HepG2 (cell line): ENCODE data around the gene TRIO. TPM values are rescaled to one million over a fixed set of nuclear protein-coding genes. Genes with fewer than 3 reads are reported as not detected.

Experiments used
- AHR ChIP-seq: IDR thresholded peaks from 2 replicates; pipeline ENCODE4 v1.6.1; 2018; ENCODE audit warnings: missing genetic modification reagents, missing compliant biosample characterization
- ELF3 ChIP-seq: IDR thresholded peaks from 2 replicates; pipeline ENCODE4 v1.6.1; 2016; ENCODE audit warnings: missing genetic modification reagents, missing compliant biosample characterization
- EP300 ChIP-seq, 3 experiments: sonication (generic) in 1 of 3; formaldehyde crosslinking in 1 of 3; IDR thresholded peaks; 2 replicates each; pipeline versions ENCODE4 v1.5.1 to v1.6.1; 2011 to 2020; ENCODE audit warnings: low read depth in 2 of 3, low read length in 2 of 3, borderline replicate concordance in 1 of 3, improper control_type of control experiment in 1 of 3, mild to moderate bottlenecking in 1 of 3, missing genetic modification reagents in 1 of 3, moderate library complexity in 1 of 3
- FOXJ3 ChIP-seq: sonication (generic); formaldehyde crosslinking; IDR thresholded peaks from 2 replicates; pipeline ENCODE4 v1.4.0; 2020; ENCODE audit warnings: missing genetic modification reagents, mild to moderate bottlenecking, borderline replicate concordance
- HBP1 ChIP-seq: IDR thresholded peaks from 2 replicates; pipeline ENCODE4 v1.6.1; 2016; ENCODE audit warnings: low read depth, control low read depth
- HNRNPH1 ChIP-seq: fragments of 200-400 bp; formaldehyde crosslinking; optimal IDR thresholded peaks from 2 replicates; pipeline ENCODE3; 2017; ENCODE audit warnings: mild to moderate bottlenecking, low read depth, low read length
- JARID2 ChIP-seq: sonication (generic); formaldehyde crosslinking; IDR thresholded peaks from 2 replicates; pipeline ENCODE4 v1.8.1; 2023; ENCODE audit warnings: missing genetic modification reagents, inconsistent platforms; ENCODE audit not compliant: insufficient replicate concordance
- NFYC ChIP-seq: IDR thresholded peaks from 2 replicates; pipeline ENCODE4 v1.6.1; 2016; ENCODE audit warnings: missing genetic modification reagents, missing compliant biosample characterization
- PRDM15 ChIP-seq: sonication (generic); formaldehyde crosslinking; IDR thresholded peaks from 2 replicates; pipeline ENCODE4 v1.4.0; 2020; ENCODE audit warnings: missing genetic modification reagents
- TCF7 ChIP-seq: sonication (generic); IDR thresholded peaks from 2 replicates; pipeline ENCODE4 v1.6.1; 2016; ENCODE audit warnings: antibody characterized with exemption, low read depth
- TEF ChIP-seq: sonication (generic); formaldehyde crosslinking; IDR thresholded peaks from 2 replicates; pipeline ENCODE4 v1.5.0; 2020; ENCODE audit warnings: missing genetic modification reagents
- XRCC5 ChIP-seq: fragments of 200-400 bp; formaldehyde crosslinking; optimal IDR thresholded peaks from 2 replicates; pipeline ENCODE3; 2017; ENCODE audit warnings: mild to moderate bottlenecking, low read length
- YEATS2 ChIP-seq: sonication (generic); formaldehyde crosslinking; IDR thresholded peaks from 2 replicates; pipeline ENCODE4 v1.4.0; 2020; ENCODE audit warnings: missing genetic modification reagents, borderline replicate concordance
- ZFP1 ChIP-seq: IDR thresholded peaks from 2 replicates; pipeline ENCODE4 v1.6.1; 2016
- ZFP91 ChIP-seq: sonication (generic); formaldehyde crosslinking; IDR thresholded peaks from 2 replicates; pipeline ENCODE4 v1.9.0; 2022; ENCODE audit warnings: missing genetic modification reagents, mild to moderate bottlenecking, borderline replicate concordance
- ZNF24 ChIP-seq: fragments of 450-650 bp; IDR thresholded peaks from 2 replicates; pipeline ENCODE4 v1.6.1; 2017; ENCODE audit warnings: antibody characterized with exemption, mild to moderate bottlenecking
- ZNF549 ChIP-seq: sonication (generic); formaldehyde crosslinking; IDR thresholded peaks from 2 replicates; pipeline ENCODE4 v1.5.0; 2020; ENCODE audit warnings: missing genetic modification reagents
- ZNF552 ChIP-seq: sonication (generic); formaldehyde crosslinking; IDR thresholded peaks from 2 replicates; pipeline ENCODE4 v1.9.0; 2022; ENCODE audit warnings: missing genetic modification reagents, mild to moderate bottlenecking, borderline replicate concordance
- ZNF607 ChIP-seq: sonication (generic); formaldehyde crosslinking; IDR thresholded peaks from 2 replicates; pipeline ENCODE4 v1.5.1; 2020; ENCODE audit warnings: missing genetic modification reagents, mild to moderate bottlenecking, borderline replicate concordance
- ZSCAN9 ChIP-seq: IDR thresholded peaks from 2 replicates; pipeline ENCODE4 v1.6.1; 2016; ENCODE audit warnings: borderline replicate concordance
- polyA plus RNA-seq, 8 experiments: library from polyadenylated mRNA; depleted of rRNA in 3 of 8; stranded (reverse) in 7 of 8; unstranded in 1 of 8; fragments of >200 nt; fragmentation: Illumina TruSeq in 4 of 8; extraction: Trizol in 4 of 8; gene quantifications; 2 replicates each; pipeline versions ENCODE4 v1.2.1 to v1.2.3, GENCODE V29; 2011 to 2016; ENCODE audit warnings: low read depth in 4 of 8, missing spikeins in 1 of 8, mixed read lengths in 1 of 8; ENCODE audit not compliant: insufficient read depth in 1 of 8
- total RNA-seq, 5 experiments: library from RNA; depleted of rRNA; stranded (reverse); fragments of >200 nt; fragmentation: Illumina TruSeq; extraction: Trizol; gene quantifications; 2 replicates each; pipeline ENCODE4 v1.2.3, GENCODE V29; 2016; ENCODE audit warnings: low read depth in 1 of 5

TRIO gene
- total and polyA plus RNA-seq, 2 of the 13 experiments (the other 11 are each of a cell fraction or from before 2014, with no cell fraction given) = 45.2 to 45.9 TPM

- peak; percentile 59; the same call in 1 of the 2 replicates for TF ChIP-seq ZFP91 (CRISPR knock-in tag)
- no peak for TF ChIP-seq ZNF549 (CRISPR knock-in tag)
- no peak for TF ChIP-seq TCF7
- no peak for TF ChIP-seq AHR (CRISPR knock-in tag)
- no peak for TF ChIP-seq FOXJ3 (CRISPR knock-in tag)
- no peak for TF ChIP-seq HNRNPH1
- no peak for TF ChIP-seq HBP1
- no peak for TF ChIP-seq ZNF607 (CRISPR knock-in tag)
- TF ChIP-seq XRCC5 = peak; percentile 47
- no peak for TF ChIP-seq EP300 (IDR thresholded peaks at IDR 0.05; ENCODE audit: low read depth in 2 of 2, low read length in 2 of 2)
- TF ChIP-seq EP300 (CRISPR knock-in tag; IDR thresholded peaks at IDR 0.05; ENCODE audit: borderline replicate concordance) = no peak
- TF ChIP-seq ELF3 (CRISPR knock-in tag) = 0 out of 2 replicates have a peak, but pooled peaks have one; percentile 8
- TF ChIP-seq PRDM15 (CRISPR knock-in tag) = no peak; the same call in 1 of the 2 replicates
- no peak for TF ChIP-seq NFYC (CRISPR knock-in tag)
- no peak for TF ChIP-seq JARID2 (CRISPR knock-in tag)
- TF ChIP-seq ZNF24 = no peak
- peak; percentile 22; the same call in 1 of the 2 replicates for TF ChIP-seq ZSCAN9 (CRISPR knock-in tag)
- no peak for TF ChIP-seq ZNF552 (CRISPR knock-in tag)
- no peak for TF ChIP-seq YEATS2 (CRISPR knock-in tag)
- no peak for TF ChIP-seq TEF (CRISPR knock-in tag)
- TF ChIP-seq ZFP1 (CRISPR knock-in tag) = no peak
Observed at GRCh38 chr5:14148890-14149671, 5.9 kb downstream of the TRIO start (continued).
